Kidney (tissue), 14 donors: ENCODE measurements around the gene AKT3. TPM values are rescaled to one million over a fixed set of nuclear protein-coding genes. Genes with fewer than 3 reads are reported as not detected.

Experiments used
- DNase-seq, 5 donors: peaks; one replicate each; pipeline ENCODE4 v3.0.0-alpha.2; 2013 to 2020
- FAIRE-seq: peaks from 2 replicates; lab custom pipeline; 2012; peaks lifted over from hg19 to GRCh38; lab: Jason Lieb, UNC
- H3K27ac ChIP-seq, 2 donors: one replicate each; pipeline ENCODE4 v1.7.0; 2013; ENCODE audit warnings: low read depth in 2 of 2, low read length in 2 of 2, inconsistent platforms in 1 of 2
- H3K27me3 ChIP-seq: one replicate; pipeline ENCODE4 v1.7.1; 2013; ENCODE audit warnings: low read length, inconsistent platforms; ENCODE audit not compliant: control insufficient read depth, insufficient read depth
- H3K36me3 ChIP-seq, 3 donors: one replicate each; pipeline versions ENCODE4 v1.7.0 to v1.7.1; 2013; ENCODE audit warnings: low read length in 3 of 3, control low read depth in 1 of 3, inconsistent platforms in 1 of 3; ENCODE audit not compliant: insufficient read depth in 3 of 3, control insufficient read depth in 2 of 3
- H3K4me1 ChIP-seq, 3 donors: one replicate each; pipeline versions ENCODE4 v1.7.0 to v1.7.1; 2013; ENCODE audit warnings: low read length in 3 of 3, inconsistent platforms in 1 of 3, low read depth in 1 of 3; ENCODE audit not compliant: control insufficient read depth in 2 of 3, insufficient read depth in 2 of 3
- H3K4me3 ChIP-seq, 3 donors: one replicate each; pipeline versions ENCODE4 v1.7.0 to v1.8.1; 2013; ENCODE audit warnings: low read length in 3 of 3, control low read depth in 1 of 3, inconsistent platforms in 1 of 3
- H3K9ac ChIP-seq, 3 donors: one replicate each; pipeline versions ENCODE4 v1.7.0 to v1.7.1; 2013; ENCODE audit warnings: low read length in 3 of 3, control low read depth in 1 of 3, inconsistent platforms in 1 of 3
- H3K9me3 ChIP-seq, 3 donors: one replicate each; pipeline versions ENCODE4 v1.7.0 to v1.7.1; 2013; ENCODE audit warnings: low read length in 3 of 3, control low read depth in 1 of 3, inconsistent platforms in 1 of 3; ENCODE audit not compliant: control insufficient read depth in 2 of 3, insufficient read depth in 1 of 3
- CTCF ChIP-seq: IDR thresholded peaks from 3 replicates; pipeline ENCODE4 v1.5.1; 2012; ENCODE audit warnings: mild to moderate bottlenecking, moderate library complexity, borderline replicate concordance; ENCODE audit not compliant: insufficient read depth; ENCODE audit errors: extremely low read depth
- intact Hi-C: fragments of 100-400 bp; cut with DNase I; formaldehyde crosslinking; loops from one replicate; pipeline ENCODE4 v1.11.1; 2022
- polyA plus RNA-seq: library from polyadenylated mRNA; stranded (reverse); fragments of 350-450 nt; fragmentation: Illumina TruSeq; extraction: RNeasy Lipid Tissue Mini Kit (QIAGEN cat#74804); gene quantifications from one replicate; pipeline ENCODE4 v1.2.3, GENCODE V29; 2014; ENCODE audit warnings: low read depth, low replicate concordance; ENCODE audit not compliant: insufficient read depth
- total RNA-seq: library from RNA; stranded (reverse); fragmentation: NEBNext Ultra II Directional; extraction: Animal tissue kit (Norgen Biotek cat#: 25700); gene quantifications from one replicate; pipeline ENCODE4 v1.2.1, GENCODE V29; 2021
- donor health status: control.
- donor health status: control.
- donor health status: control.
- donor health status: control.
- donor health status: control.
- donor health status: DM: yes; HTN: yes; CAD: no.
- donor health status: Normal renal cell carcinoma (clear cell type).

The AKT3 gene
- total and polyA plus RNA-seq, 2 donors from 2014 or later = 9.5 to 81.6 TPM

- no peak for FAIRE-seq
- no peak overlapping the region for H3K9ac ChIP-seq
- TF ChIP-seq CTCF = no peak
- no peak overlapping the region for H3K27ac ChIP-seq
- H3K27me3 ChIP-seq = no peaks in the 10 kb centered on the region
- H3K36me3 ChIP-seq = no peaks in the 10 kb centered on the region
- H3K4me3 ChIP-seq = no peak overlapping the region
- no peak for DNase-seq
- no peaks in the 10 kb centered on the region for H3K4me1 ChIP-seq
- H3K9me3 ChIP-seq = no peaks in the 10 kb centered on the region
- intact Hi-C loops = no loop called here
These were observed 300.9 kb downstream of the AKT3 start for GRCh38 chr1:243549108-243549507.

- no peak overlapping the region for H3K9ac ChIP-seq
- H3K9me3 ChIP-seq = no peaks in the 10 kb centered on the region
- H3K27ac ChIP-seq = no peak overlapping the region
- no peak for TF ChIP-seq CTCF
- no peaks in the 10 kb centered on the region for H3K27me3 ChIP-seq
- no peak for FAIRE-seq
- intact Hi-C loops = no loop called here
- no peak overlapping the region for H3K4me3 ChIP-seq
- H3K4me1 ChIP-seq = no peaks in the 10 kb centered on the region
- no peaks in the 10 kb centered on the region for H3K36me3 ChIP-seq
- DNase-seq = no peak
These were observed 301.5 kb downstream of the AKT3 start for GRCh38 chr1:243548516-243548915.

- no peak overlapping the region for H3K27ac ChIP-seq
- H3K4me3 ChIP-seq = no peak overlapping the region
- intact Hi-C loops = no loop called here
- FAIRE-seq (no peak), DNase-seq (no peak)
- TF ChIP-seq CTCF = no peak
- no peaks in the 10 kb centered on the region for H3K9me3 ChIP-seq
- H3K9ac ChIP-seq = no peak overlapping the region
- no peaks in the 10 kb centered on the region for H3K36me3 ChIP-seq
- no peaks in the 10 kb centered on the region for H3K27me3 ChIP-seq
- no peaks in the 10 kb centered on the region for H3K4me1 ChIP-seq
These were observed 302.2 kb downstream of the AKT3 start for GRCh38 chr1:243547891-243548290.

GRCh38 chr1:243546457-243546856 is 303.6 kb downstream of the AKT3 start:
- no peak overlapping the region for H3K4me3 ChIP-seq
- no peaks in the 10 kb centered on the region for H3K9me3 ChIP-seq
- no peak overlapping the region for H3K27ac ChIP-seq
- TF ChIP-seq CTCF = no peak
- H3K36me3 ChIP-seq = no peaks in the 10 kb centered on the region
- FAIRE-seq (no peak), DNase-seq (no peak)
- H3K9ac ChIP-seq = no peak overlapping the region
- intact Hi-C loops = no loop called here
- H3K27me3 ChIP-seq = no peaks in the 10 kb centered on the region
- no peaks in the 10 kb centered on the region for H3K4me1 ChIP-seq
